HCT116 (cell line): ENCODE results near the gene TGFBR3.

ENCODE experiments used
- ELF1 ChIP-seq: IDR thresholded peaks from 2 replicates; pipeline ENCODE4 v1.6.1; 2012; ENCODE audit warnings: low read depth, borderline replicate concordance
- EZH2 ChIP-seq: fragments of 200-600 bp; sonication (generic); IDR thresholded peaks from 2 replicates; pipeline ENCODE4 v1.6.1; 2017; ENCODE audit warnings: antibody characterized with exemption, mixed run types
- JUND ChIP-seq: IDR thresholded peaks from 2 replicates; pipeline ENCODE4 v1.6.1; 2012
- POLR2A ChIP-seq: IDR thresholded peaks from 2 replicates; pipeline ENCODE4 v1.7.0; 2011; ENCODE audit warnings: borderline replicate concordance; ENCODE audit not compliant: insufficient read depth, insufficient read length; ENCODE audit errors: extremely low read depth
- POLR2AphosphoS5 ChIP-seq: IDR thresholded peaks from 2 replicates; pipeline ENCODE4 v1.6.1; 2011; ENCODE audit warnings: mild to moderate bottlenecking, low read depth, low read length, moderate library complexity
- REST ChIP-seq: IDR thresholded peaks from 2 replicates; pipeline ENCODE4 v1.6.1; 2012; ENCODE audit warnings: low read depth
- SRF ChIP-seq: IDR thresholded peaks from 2 replicates; pipeline ENCODE4 v1.6.1; 2012; ENCODE audit warnings: low read depth
- ZFX ChIP-seq: fragments of 450-650 bp; IDR thresholded peaks from 2 replicates; pipeline ENCODE4 v1.6.1; 2017
- TF ChIP-seq, protein P1 (sequence below), 3 experiments: fragments of 200-600 bp in 1 of 3; sonication (generic) in 1 of 3; IDR thresholded peaks in 2 of 3; conservative IDR thresholded peaks in 1 of 3; 2 replicates each; pipeline ENCODE4 v1.5.1; 2012 to 2017; ENCODE audit warnings: low read depth in 2 of 3, low read length in 2 of 3, antibody characterized with exemption in 1 of 3, borderline replicate concordance in 1 of 3, control low read depth in 1 of 3, mild to moderate bottlenecking in 1 of 3, mixed read lengths in 1 of 3, mixed run types in 1 of 3, moderate library complexity in 1 of 3; ENCODE audit not compliant: insufficient read depth in 1 of 3

- TF ChIP-seq ELF1 (no peak), REST (no peak), EZH2 (no peak), SRF (no peak), JUND (no peak), POLR2AphosphoS5 (no peak), POLR2A (no peak), ZFX (no peak)
- TF ChIP-seq, protein P1, sequence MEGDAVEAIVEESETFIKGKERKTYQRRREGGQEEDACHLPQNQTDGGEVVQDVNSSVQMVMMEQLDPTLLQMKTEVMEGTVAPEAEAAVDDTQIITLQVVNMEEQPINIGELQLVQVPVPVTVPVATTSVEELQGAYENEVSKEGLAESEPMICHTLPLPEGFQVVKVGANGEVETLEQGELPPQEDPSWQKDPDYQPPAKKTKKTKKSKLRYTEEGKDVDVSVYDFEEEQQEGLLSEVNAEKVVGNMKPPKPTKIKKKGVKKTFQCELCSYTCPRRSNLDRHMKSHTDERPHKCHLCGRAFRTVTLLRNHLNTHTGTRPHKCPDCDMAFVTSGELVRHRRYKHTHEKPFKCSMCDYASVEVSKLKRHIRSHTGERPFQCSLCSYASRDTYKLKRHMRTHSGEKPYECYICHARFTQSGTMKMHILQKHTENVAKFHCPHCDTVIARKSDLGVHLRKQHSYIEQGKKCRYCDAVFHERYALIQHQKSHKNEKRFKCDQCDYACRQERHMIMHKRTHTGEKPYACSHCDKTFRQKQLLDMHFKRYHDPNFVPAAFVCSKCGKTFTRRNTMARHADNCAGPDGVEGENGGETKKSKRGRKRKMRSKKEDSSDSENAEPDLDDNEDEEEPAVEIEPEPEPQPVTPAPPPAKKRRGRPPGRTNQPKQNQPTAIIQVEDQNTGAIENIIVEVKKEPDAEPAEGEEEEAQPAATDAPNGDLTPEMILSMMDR (IDR thresholded peaks at IDR 0.05 in 2 of 3, conservative IDR thresholded peaks at IDR 0.05 in 1 of 3; ENCODE audit: borderline replicate concordance in 1 of 3, insufficient read depth in 1 of 3, low read depth in 2 of 3, low read length in 2 of 3): no peak
These were observed 134.7 kb downstream of the TGFBR3 start for GRCh38 chr1:91751275-91751674.
